Ecto neural progenitor cell (in vitro differentiated cells): ENCODE results near the gene DDX11.
"Not testable (repeated sequence)": the region's sequence is repeated elsewhere in the genome, so short reads cannot be mapped to it uniquely, and the experiment has no call there.

Experiments used
- DNase-seq: peaks from one replicate; pipeline ENCODE4 v3.0.0-alpha.2; 2018; ENCODE audit warnings: low spot score

The DDX11 gene

DNA sequence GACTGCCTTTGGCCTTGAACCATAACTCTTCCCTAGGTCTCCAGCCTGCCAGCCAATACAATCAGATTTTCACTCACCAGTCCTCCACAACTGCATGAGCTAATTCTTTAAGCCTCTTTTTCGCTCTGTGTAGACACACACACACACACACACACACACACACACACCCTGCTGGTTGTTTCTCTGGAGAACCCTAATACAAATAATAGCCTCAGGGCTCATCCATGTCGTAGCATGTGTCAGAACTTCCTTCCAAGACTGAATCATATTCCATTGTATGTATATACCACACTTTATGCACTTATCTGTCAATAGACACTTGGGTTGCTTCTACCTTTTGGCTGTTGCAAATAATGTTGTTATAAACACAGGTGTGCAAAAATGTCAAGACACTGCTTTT lies 6.0 kb upstream of the DDX11 start:
- not testable (repeated sequence) for DNase-seq

- not testable (repeated sequence) for DNase-seq
These were observed 2.5 kb upstream of the DDX11 start for GRCh38 chr12:31070971-31071740.

- not testable (repeated sequence) for DNase-seq
These were observed 698 bp upstream of the DDX11 start for GRCh38 chr12:31072962-31073361.

DNA sequence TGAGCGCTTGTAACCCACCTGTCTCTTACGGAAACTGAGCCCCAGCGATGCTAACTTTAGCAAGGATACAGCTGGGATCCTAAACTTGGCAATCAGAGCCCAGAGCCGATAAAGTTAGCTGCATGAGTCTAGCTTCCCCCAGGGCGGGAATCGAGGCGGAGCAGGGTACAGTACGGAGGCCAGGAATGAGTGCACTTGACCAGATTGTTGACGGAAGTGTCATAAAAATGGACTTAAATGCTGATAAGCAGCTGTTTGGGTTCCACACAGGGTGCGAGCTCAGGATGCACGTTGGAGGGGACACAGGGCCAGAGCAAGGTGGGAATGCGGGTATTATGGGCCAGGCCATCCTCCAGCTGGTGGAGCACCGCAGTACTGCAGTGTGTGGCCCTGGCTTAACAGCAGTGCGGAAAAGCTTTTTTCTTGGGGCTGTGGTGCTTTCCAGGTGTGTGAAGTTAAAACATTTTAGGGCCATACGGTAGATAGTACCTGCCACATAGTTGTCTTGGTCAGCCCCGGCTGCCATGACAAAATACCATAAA lies 744 bp downstream of the DDX11 start:
- not testable (repeated sequence) for DNase-seq

DNA sequence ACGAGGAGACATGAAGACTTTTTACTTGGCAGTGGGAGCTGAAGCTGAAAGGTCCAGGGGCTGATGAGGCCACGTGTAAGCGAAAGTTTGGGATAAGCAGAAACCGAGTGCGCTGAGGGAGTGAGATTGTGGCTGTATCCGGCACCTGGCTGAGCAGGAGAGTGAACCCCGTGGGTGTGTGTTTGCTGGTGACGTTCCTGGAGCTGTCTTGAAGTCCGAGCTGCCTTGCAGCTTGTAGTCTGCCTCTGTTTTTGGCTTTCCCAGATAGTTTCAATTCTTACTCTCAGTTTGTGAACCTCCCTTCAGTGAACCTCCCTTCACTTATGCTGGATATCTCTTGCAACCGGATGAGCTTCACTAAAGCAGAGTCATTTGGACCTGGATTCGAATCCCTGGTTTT lies 2.5 kb downstream of the DDX11 start:
- DNase-seq: not testable (repeated sequence)

DNA sequence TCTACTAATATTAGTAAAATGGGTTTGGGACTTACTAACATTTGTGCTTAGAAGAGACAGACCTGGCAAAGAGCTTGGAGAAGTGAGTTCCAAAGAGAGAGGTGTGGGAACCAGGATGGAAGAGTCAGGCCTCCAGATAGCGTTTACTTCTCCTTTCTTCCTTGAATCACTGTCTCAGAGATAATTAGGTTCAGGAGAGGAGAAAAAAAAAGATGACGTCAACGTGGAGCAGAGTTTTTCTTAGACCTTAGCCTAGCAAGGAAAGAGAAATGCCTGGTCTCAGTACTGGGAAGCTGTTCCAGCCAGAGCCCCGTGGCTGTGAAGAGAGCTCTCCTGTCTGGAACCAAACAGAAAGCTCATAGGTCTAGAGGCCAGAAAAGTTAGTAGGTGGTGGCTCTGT lies 3.4 kb downstream of the DDX11 start:
- peak; percentile 18 for DNase-seq

GRCh38 chr12:31077998-31078397 lies 4.3 kb downstream of the DDX11 start:
- DNase-seq: not testable (repeated sequence)

DNA sequence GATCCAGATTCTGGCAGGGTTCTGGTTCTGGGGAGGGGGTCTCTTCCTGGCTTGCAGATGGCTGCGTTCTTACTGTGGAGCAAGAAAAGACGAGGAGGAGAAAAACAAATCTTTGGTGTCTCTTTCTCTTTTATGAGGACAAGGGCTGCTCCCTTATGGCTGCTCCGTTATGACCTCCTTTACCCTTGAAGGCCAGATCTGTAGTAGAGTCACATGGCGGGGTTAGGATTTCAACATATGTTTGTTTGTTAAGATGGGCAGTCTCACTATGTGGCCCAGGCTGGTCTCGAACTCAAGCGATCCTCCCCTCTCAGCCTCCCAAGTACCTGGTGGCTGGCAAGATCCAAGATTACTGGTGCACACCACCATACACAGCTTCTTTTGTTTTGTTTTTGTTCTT lies 5.8 kb downstream of the DDX11 start:
- DNase-seq: not testable (repeated sequence)

GRCh38 chr12:31080221-31080620 lies 6.6 kb downstream of the DDX11 start:
- not testable (repeated sequence) for DNase-seq

GRCh38 chr12:31081274-31081673 lies 7.6 kb downstream of the DDX11 start:
- not testable (repeated sequence) for DNase-seq

DNA sequence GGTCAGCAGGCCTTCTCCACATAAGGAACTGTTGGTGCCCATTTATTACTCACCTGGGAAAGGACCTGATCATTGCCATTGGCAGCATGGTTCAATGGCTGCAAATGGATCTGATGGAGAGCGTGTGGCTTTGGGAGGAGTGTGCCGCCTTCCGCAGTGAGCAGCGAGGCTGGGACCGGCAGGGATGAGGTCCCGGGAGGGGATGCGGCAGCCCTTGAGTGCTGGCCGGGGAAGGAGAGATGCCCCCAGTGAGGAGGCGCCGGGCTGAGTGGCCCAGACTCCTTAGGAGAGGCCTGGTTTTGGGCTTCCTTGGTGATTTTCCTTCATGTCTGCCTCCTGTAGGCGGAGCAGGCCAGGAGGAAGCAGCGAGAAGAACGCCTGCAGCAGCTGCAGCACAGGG lies 10.6 kb downstream of the DDX11 start:
- not testable (repeated sequence) for DNase-seq

GRCh38 chr12:31086032-31086431 lies 12.4 kb downstream of the DDX11 start:
- DNase-seq: not testable (repeated sequence)

DNA sequence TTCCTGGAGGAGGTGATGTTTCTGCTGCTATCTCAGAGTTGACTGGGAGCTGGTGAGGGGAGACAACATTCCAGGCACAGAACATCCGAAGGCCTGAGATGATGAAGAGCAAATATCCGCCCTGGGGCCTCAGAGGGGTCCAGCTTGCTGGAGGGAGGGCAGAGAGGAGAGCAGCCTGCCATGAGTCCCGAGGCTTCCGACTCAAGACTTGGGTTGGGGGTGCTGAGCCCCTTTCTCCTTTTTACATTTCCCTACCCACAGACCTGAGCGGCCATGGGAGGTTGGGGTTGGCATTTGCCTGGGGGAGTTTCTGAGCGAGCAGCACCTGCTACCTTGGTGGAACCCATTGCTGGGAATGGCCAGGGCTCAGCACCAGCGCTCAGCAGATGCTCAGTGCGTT lies 13.8 kb downstream of the DDX11 start:
- DNase-seq: not testable (repeated sequence)

DNA sequence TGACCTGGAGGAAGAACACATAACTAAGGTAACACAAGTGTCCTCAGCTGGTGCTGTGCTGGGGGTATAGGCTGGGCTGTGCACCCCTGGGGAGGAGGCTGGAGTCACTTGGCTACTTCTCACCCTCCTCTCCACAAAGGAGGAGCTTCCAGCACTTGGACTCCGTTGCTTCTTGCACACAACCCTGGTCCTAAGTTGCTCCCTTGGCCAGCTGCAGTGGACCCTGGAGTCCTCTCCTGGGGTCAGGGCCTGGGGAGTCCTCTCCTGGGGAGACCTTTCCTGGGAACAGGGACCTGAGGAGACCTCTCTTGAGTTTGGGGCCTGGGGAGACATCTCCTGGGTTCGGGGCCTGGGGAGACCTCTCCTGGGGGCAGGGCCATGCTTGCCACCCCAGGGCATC lies 14.3 kb downstream of the DDX11 start:
- DNase-seq: not testable (repeated sequence)

GRCh38 chr12:31089072-31089471 lies 15.4 kb downstream of the DDX11 start:
- DNase-seq: peak; percentile 41

DNA sequence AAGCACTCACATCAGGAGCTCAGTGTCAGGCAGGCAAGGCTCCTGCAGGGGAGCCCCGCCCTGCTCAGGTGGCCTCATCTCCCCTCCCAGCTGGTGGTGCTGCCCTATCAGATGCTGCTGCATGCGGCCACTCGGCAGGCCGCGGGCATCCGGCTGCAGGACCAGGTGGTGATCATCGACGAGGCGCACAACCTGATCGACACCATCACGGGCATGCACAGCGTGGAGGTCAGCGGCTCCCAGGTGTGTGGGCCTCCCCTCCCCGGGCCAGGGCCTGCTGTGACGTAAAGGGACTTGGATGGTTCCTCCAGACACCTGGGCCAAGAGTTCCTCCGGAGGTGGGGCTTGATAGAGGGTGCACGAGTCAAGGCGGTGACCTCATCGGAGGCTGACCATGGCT lies 18.0 kb downstream of the DDX11 start:
- DNase-seq: peak; percentile 38

- DNase-seq: peak; percentile 19
These were observed 19.1 kb downstream of the DDX11 start for GRCh38 chr12:31092718-31093117.

- DNase-seq: not testable (repeated sequence)
These were observed 21.6 kb downstream of the DDX11 start for GRCh38 chr12:31095080-31095860.

DNA sequence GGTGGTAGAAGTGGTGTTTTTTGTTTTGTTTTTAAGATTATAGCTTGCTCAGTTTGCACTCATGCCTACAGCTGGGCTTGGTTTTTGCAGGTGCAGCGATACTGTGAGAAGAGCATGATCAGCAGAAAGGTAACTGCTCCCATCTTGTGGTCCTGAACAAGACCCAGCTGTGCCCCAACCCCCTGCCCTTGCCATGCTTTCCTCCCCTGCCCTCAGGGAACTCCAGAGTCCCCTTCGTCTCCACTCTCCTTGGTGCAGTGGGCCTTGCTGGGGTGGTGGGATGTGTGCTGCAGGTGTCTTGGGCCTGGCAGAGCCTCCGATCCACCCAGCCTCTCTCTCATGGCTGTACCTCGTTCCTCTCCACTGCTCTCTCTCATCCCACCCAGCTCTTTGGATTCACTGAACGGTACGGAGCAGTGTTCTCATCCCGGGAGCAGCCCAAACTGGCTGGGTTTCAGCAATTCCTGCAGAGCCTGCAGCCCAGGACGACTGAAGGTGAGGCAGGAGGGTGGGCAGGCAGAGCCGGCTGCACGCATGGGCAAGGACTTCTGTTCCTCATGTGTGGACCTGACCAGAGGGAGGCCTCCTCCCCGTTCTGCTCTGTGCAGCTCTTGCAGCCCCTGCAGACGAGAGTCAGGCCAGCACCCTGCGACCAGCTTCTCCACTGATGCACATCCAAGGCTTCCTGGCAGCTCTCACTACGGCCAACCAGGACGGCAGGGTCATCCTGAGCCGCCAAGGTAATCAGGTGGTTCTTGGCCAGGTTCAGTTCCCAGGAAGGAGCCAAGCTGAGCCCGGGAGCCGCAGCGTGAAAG lies 22.8 kb downstream of the DDX11 start:
- DNase-seq: not testable (repeated sequence)

- not testable (repeated sequence) for DNase-seq
These were observed 24.2 kb downstream of the DDX11 start for GRCh38 chr12:31097819-31098218.

DNA sequence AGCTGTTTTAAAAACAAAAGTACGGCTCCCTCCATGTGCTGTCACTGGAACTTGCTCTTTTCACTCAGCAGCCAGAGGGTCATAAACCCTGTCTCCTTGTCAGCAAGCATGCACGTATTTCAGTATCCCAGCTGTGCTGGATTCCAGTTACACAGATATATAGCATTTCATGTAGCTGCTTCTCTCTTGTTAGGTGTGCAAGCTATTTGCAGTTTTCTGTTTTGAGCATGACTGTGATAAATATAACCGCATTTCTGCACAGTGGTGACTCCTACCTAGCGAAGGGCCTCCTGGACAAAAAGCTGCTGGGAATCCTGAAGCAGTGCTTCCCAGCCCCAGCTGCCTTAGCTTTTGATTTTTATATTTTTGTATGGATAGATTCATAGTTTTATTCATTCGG lies 24.7 kb downstream of the DDX11 start:
- DNase-seq: not testable (repeated sequence)

GRCh38 chr12:31098771-31099170 lies 25.1 kb downstream of the DDX11 start:
- DNase-seq: not testable (repeated sequence)
